CD4-positive, alpha-beta T cell treated with Interleukin-15 for 1 hour (primary cell): ENCODE data around the gene ETFA.
A peak's percentile ranks its signal among the peaks of the same experiment; 100 is the strongest.

Experiments
- DNase-seq: peaks from one replicate; pipeline ENCODE4 v3.0.0-alpha.2; 2020

ETFA gene

GRCh38 chr15:76311100-76311953, at the start of gene ETFA:
Gene ETFA, minus strand, starts transcription at chr15:76311469. Its CDS starts 81 bp downstream, at chr15:76311388.
- DNase-seq, result peak; percentile 93

GRCh38 chr15:76360416-76360815, 49.1 kb upstream of the ETFA start:
- no peak for DNase-seq

- DNase-seq, result no peak
Observed at GRCh38 chr15:76359152-76359551, 47.9 kb upstream of the ETFA start.

- no peak for DNase-seq
Observed at GRCh38 chr15:76358453-76358852, 47.2 kb upstream of the ETFA start.

- no peak for DNase-seq
Observed at GRCh38 chr15:76354823-76355440, 43.7 kb upstream of the ETFA start.

GRCh38 chr15:76353903-76354302, 42.6 kb upstream of the ETFA start:
- DNase-seq, result no peak

- DNase-seq, result no peak
Observed at GRCh38 chr15:76353023-76353577, 41.8 kb upstream of the ETFA start.

GRCh38 chr15:76349301-76350070, 38.2 kb upstream of the ETFA start:
- no peak for DNase-seq

- DNase-seq, result no peak
Observed at GRCh38 chr15:76347482-76348055, 36.3 kb upstream of the ETFA start.

- DNase-seq, result no peak
Observed at GRCh38 chr15:76346669-76347481, 35.6 kb upstream of the ETFA start.

- no peak for DNase-seq
Observed at GRCh38 chr15:76345880-76346668, 34.8 kb upstream of the ETFA start.

GRCh38 chr15:76345583-76345879, 34.3 kb upstream of the ETFA start:
- no peak for DNase-seq

GRCh38 chr15:76344893-76345582, 33.8 kb upstream of the ETFA start:
- no peak for DNase-seq

- DNase-seq, result no peak
Observed at GRCh38 chr15:76343313-76343996, 32.2 kb upstream of the ETFA start.

- DNase-seq, result no peak
Observed at GRCh38 chr15:76342382-76343201, 31.3 kb upstream of the ETFA start.

GRCh38 chr15:76342058-76342381, 30.8 kb upstream of the ETFA start:
- no peak for DNase-seq

GRCh38 chr15:76341366-76342057, 30.2 kb upstream of the ETFA start:
- DNase-seq, result no peak

GRCh38 chr15:76340803-76341365, 29.6 kb upstream of the ETFA start:
- DNase-seq, result peak; percentile 54
